ENCODE data around the gene CLRN1. TPM values are rescaled to one million over a fixed set of nuclear protein-coding genes. Genes with fewer than 3 reads are reported as not detected.

CLRN1 gene
- total RNA-seq, 6 donors from 2014 or later: not detected

GRCh38 chr3:151012753-151013152, 40.2 kb upstream of the CLRN1 start:
- no peak overlapping the region for H3K27ac ChIP-seq
- H3K36me3 ChIP-seq: no peaks in the 10 kb centered on the region
- 90 to 92% methylated on average over 3 of the region's 3 CpGs for WGBS, 2 donors
- no peaks in the 10 kb centered on the region for H3K4me1 ChIP-seq
- no peak for ATAC-seq (ENCODE audit: low FRiP score in 2 of 2)
- H3K27me3 ChIP-seq: no peaks in the 10 kb centered on the region
- H3K9me3 ChIP-seq: no peaks in the 10 kb centered on the region
- DNase-seq: no peak
- no peak overlapping the region for H3K4me3 ChIP-seq
- TF ChIP-seq POLR2A (IDR thresholded peaks at IDR 0.05): no peak
- no peak for TF ChIP-seq POLR2AphosphoS5 (IDR thresholded peaks at IDR 0.05)
- TF ChIP-seq, protein P1, sequence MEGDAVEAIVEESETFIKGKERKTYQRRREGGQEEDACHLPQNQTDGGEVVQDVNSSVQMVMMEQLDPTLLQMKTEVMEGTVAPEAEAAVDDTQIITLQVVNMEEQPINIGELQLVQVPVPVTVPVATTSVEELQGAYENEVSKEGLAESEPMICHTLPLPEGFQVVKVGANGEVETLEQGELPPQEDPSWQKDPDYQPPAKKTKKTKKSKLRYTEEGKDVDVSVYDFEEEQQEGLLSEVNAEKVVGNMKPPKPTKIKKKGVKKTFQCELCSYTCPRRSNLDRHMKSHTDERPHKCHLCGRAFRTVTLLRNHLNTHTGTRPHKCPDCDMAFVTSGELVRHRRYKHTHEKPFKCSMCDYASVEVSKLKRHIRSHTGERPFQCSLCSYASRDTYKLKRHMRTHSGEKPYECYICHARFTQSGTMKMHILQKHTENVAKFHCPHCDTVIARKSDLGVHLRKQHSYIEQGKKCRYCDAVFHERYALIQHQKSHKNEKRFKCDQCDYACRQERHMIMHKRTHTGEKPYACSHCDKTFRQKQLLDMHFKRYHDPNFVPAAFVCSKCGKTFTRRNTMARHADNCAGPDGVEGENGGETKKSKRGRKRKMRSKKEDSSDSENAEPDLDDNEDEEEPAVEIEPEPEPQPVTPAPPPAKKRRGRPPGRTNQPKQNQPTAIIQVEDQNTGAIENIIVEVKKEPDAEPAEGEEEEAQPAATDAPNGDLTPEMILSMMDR (IDR thresholded peaks at IDR 0.05): no peak
- TF ChIP-seq EP300 (IDR thresholded peaks at IDR 0.05): no peak

GRCh38 chr3:151011427-151011826, 38.9 kb upstream of the CLRN1 start:
- no peak overlapping the region for H3K4me3 ChIP-seq
- DNase-seq (no peak), ATAC-seq (ENCODE audit: low FRiP score in 2 of 2) (no peak)
- no peaks in the 10 kb centered on the region for H3K4me1 ChIP-seq
- no peak overlapping the region for H3K27ac ChIP-seq
- H3K36me3 ChIP-seq: no peaks in the 10 kb centered on the region
- H3K9me3 ChIP-seq: no peaks in the 10 kb centered on the region
- WGBS, 2 donors: 26 to 29% methylated on average over 4 of the region's 4 CpGs
- TF ChIP-seq, protein P1 (IDR thresholded peaks at IDR 0.05): no peak
- TF ChIP-seq POLR2AphosphoS5 (IDR thresholded peaks at IDR 0.05) (no peak), EP300 (IDR thresholded peaks at IDR 0.05) (no peak), POLR2A (IDR thresholded peaks at IDR 0.05) (no peak)
- H3K27me3 ChIP-seq: no peaks in the 10 kb centered on the region

DNA sequence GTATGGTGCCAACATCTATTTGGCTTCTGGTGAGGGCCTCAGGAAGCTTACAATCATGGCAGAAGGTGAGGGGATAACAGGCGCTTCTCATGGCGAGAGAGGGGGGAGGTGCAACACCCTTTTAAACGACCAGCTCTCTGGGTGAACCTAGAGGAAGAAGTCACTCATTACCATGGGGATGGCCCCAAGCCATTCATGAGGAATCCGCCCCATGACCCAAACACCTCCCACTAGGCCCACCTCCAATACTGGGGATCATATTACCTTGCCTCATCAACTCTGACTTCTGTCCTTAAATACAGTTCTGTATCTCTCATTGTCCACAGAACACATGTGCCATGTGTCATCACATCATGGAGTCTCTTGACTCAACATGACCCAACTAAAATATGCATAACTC, 37.5 kb upstream of the CLRN1 start:
- H3K36me3 ChIP-seq: no peaks in the 10 kb centered on the region
- no peaks in the 10 kb centered on the region for H3K27me3 ChIP-seq
- H3K9me3 ChIP-seq: no peaks in the 10 kb centered on the region
- H3K4me1 ChIP-seq: no peaks in the 10 kb centered on the region
- no peak overlapping the region for H3K4me3 ChIP-seq
- ATAC-seq (ENCODE audit: low FRiP score in 2 of 2): no peak
- H3K27ac ChIP-seq: no peak overlapping the region
- no peak for DNase-seq
- TF ChIP-seq POLR2A (IDR thresholded peaks at IDR 0.05) (no peak), POLR2AphosphoS5 (IDR thresholded peaks at IDR 0.05) (no peak), EP300 (IDR thresholded peaks at IDR 0.05) (no peak)
- TF ChIP-seq, protein P1 (IDR thresholded peaks at IDR 0.05): no peak
- 76 to 83% methylated on average over 4 of the region's 4 CpGs for WGBS, 2 donors

- 89 to 95% methylated on average over 5 of the region's 5 CpGs for WGBS, 2 donors
- no peak overlapping the region for H3K4me3 ChIP-seq
- ATAC-seq (ENCODE audit: low FRiP score in 2 of 2): no peak
These were observed 36.9 kb upstream of the CLRN1 start for GRCh38 chr3:151009430-151009829.

DNA sequence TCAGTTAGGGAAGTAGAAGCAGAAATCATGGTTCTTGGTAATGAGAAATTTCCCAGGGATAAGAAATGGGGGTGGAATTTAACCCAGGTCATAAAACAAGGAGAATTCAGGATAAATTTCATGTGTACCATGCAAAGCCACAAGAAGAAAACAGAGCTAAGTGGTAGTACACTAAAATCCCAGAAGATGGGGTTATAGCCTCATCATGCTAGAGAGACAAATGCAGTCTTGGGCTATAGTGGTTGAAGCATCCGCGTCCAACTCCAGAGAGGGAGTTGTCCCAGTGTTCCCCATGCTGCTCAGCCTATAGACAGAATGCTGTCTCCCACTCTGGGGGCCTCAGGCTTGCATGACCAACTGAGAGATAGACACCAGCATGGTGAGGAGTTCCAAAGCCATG, 36.2 kb upstream of the CLRN1 start:
- Histone ChIP-seq H3K27me3 (no peaks in the 10 kb centered on the region), H3K27ac (no peak overlapping the region), H3K4me1 (no peaks in the 10 kb centered on the region), H3K9me3 (no peaks in the 10 kb centered on the region), H3K36me3 (no peaks in the 10 kb centered on the region), H3K4me3 (no peak overlapping the region)
- no peak for TF ChIP-seq POLR2AphosphoS5 (IDR thresholded peaks at IDR 0.05)
- no peak for TF ChIP-seq EP300 (IDR thresholded peaks at IDR 0.05)
- WGBS, 2 donors: 50 to 64% methylated on average over 2 of the region's 2 CpGs
- ATAC-seq (ENCODE audit: low FRiP score in 2 of 2) (no peak), DNase-seq (no peak)

More at GRCh38 chr3:151009430-151009829, 36.9 kb upstream of the CLRN1 start:
- Histone ChIP-seq H3K36me3 (no peaks in the 10 kb centered on the region), H3K27ac (no peak overlapping the region), H3K4me1 (no peaks in the 10 kb centered on the region), H3K9me3 (no peaks in the 10 kb centered on the region), H3K27me3 (no peaks in the 10 kb centered on the region)
- DNase-seq: no peak
- TF ChIP-seq, protein P1 (IDR thresholded peaks at IDR 0.05): no peak
- no peak for TF ChIP-seq EP300 (IDR thresholded peaks at IDR 0.05)
- TF ChIP-seq POLR2A (IDR thresholded peaks at IDR 0.05): no peak
- TF ChIP-seq POLR2AphosphoS5 (IDR thresholded peaks at IDR 0.05): no peak
